Measurements from ENCODE around the gene RGL1. TPM values are rescaled to one million over a fixed set of nuclear protein-coding genes. Genes with fewer than 3 reads are reported as not detected.

Gene RGL1
- total RNA-seq, 4 donors from 2014 or later, result 66.8 to 88.3 (median 74.6) TPM

GRCh38 chr1:183764981-183765380, 39.9 kb upstream of the RGL1 start:
- no peak for TF ChIP-seq CTCF (IDR thresholded peaks at IDR 0.05)
- DNase-seq (ENCODE audit: low spot score) (no peak), ATAC-seq (ENCODE audit: low FRiP score) (no peak)

- TF ChIP-seq CTCF (IDR thresholded peaks at IDR 0.05), result no peak
- ATAC-seq (ENCODE audit: low FRiP score) (no peak), DNase-seq (ENCODE audit: low spot score) (no peak)
Measured at GRCh38 chr1:183769956-183770815, 34.7 kb upstream of the RGL1 start.

GRCh38 chr1:183770816-183771128, 34.1 kb upstream of the RGL1 start:
- TF ChIP-seq CTCF (IDR thresholded peaks at IDR 0.05), result no peak
- no peak for DNase-seq (ENCODE audit: low spot score)
- ATAC-seq (ENCODE audit: low FRiP score), result no peak

DNA sequence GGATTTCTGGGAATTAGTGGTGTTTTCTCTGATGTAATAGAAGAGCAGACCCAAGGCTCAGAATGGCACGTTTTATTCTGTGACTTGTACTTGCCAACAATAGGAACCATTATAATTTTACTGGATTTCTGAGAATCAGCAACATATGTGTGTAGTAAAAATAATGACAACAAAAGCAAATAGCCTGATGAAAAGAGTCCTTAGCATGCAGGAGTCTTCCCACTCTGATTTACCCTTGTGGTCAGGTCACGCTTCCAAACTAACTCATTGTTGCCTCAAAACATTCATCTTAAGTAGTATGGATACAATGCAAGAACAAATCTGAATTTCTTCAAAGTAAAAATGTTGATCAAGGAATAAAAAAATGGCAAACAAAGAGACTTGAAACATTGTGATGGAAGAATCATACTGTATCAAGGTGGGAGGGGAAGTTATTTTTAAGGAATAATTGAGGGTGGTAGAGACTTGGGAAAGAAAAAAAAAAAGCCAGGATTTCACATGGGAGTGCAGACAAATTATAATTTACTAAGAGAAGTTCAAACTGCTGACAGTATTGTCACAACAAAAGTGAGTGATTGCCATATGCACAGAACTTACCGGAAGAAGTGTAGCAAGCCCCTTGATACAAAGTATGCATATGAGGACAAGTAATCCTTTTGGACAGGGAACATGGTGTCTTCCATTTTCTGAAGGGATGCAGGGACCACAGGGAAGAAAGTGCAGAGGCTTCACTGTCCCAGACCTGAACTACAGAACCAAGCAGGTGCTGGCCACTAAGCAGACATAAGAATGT, 31.2 kb upstream of the RGL1 start:
- DNase-seq (ENCODE audit: low spot score) (no peak), ATAC-seq (ENCODE audit: low FRiP score) (no peak)
- TF ChIP-seq CTCF (IDR thresholded peaks at IDR 0.05), result no peak

DNA sequence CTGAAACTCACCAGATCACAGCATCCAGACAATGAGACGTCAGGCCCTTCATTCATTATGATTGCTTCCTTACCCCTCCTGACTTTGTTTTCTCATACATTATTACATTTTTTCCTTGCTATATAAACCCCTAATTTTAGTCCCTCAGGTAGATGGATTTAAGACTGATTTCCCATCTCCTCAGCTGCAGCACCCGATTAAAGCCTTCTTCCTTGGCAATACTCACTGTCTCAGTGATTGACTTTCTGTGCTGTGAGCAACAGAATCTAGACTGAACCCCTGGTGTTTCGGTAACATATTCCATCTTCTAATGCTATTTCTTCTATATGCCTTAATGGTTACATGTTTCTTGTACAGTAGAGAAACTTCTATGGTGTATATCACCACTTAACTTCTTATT, 30.0 kb upstream of the RGL1 start:
- DNase-seq (ENCODE audit: low spot score) (no peak), ATAC-seq (ENCODE audit: low FRiP score) (no peak)
- TF ChIP-seq CTCF (IDR thresholded peaks at IDR 0.05), result no peak

GRCh38 chr1:183776731-183777130, 28.2 kb upstream of the RGL1 start:
- ATAC-seq (ENCODE audit: low FRiP score), result no peak
- TF ChIP-seq CTCF (IDR thresholded peaks at IDR 0.05), result no peak
- no peak for DNase-seq (ENCODE audit: low spot score)

Measured in omental fat pad (tissue), 4 donors.